GM18861 (cell line): ENCODE measurements around the gene NPAS3.

Source experiments
- ATAC-seq: cut with Tn5 transposase; IDR thresholded peaks from one replicate; pipeline ENCODE4 v1.9.1; 2021; ENCODE audit not compliant: unreplicated experiment

Gene NPAS3

GRCh38 chr14:33309106-33309505 lies 370.4 kb downstream of the NPAS3 start:
- no peak for ATAC-seq

GRCh38 chr14:33315217-33315616 lies 376.5 kb downstream of the NPAS3 start:
- no peak for ATAC-seq

- ATAC-seq: no peak
Measured at GRCh38 chr14:33315721-33316120, 377.0 kb downstream of the NPAS3 start.

GRCh38 chr14:33317675-33318074 lies 379.0 kb downstream of the NPAS3 start:
- no peak for ATAC-seq

- ATAC-seq: no peak
Measured at GRCh38 chr14:33323979-33324378, 385.3 kb downstream of the NPAS3 start.

GRCh38 chr14:33331176-33331949 lies 392.7 kb downstream of the NPAS3 start:
- no peak for ATAC-seq

- ATAC-seq: no peak
Measured at GRCh38 chr14:33332497-33332896, 393.8 kb downstream of the NPAS3 start.

- no peak for ATAC-seq
Measured at GRCh38 chr14:33335366-33335765, 396.7 kb downstream of the NPAS3 start.

- no peak for ATAC-seq
Measured at GRCh38 chr14:33342299-33342974, 403.8 kb downstream of the NPAS3 start.

GRCh38 chr14:33343016-33343415 lies 404.3 kb downstream of the NPAS3 start:
- ATAC-seq: no peak

- ATAC-seq: no peak
Measured at GRCh38 chr14:33347796-33348195, 409.1 kb downstream of the NPAS3 start.

- ATAC-seq: no peak
Measured at GRCh38 chr14:33348510-33348909, 409.8 kb downstream of the NPAS3 start.

GRCh38 chr14:33349871-33350270 lies 411.2 kb downstream of the NPAS3 start:
- ATAC-seq: no peak

- no peak for ATAC-seq
Measured at GRCh38 chr14:33350366-33350990, 411.8 kb downstream of the NPAS3 start.

GRCh38 chr14:33352821-33353220 lies 414.1 kb downstream of the NPAS3 start:
- ATAC-seq: no peak

GRCh38 chr14:33356181-33356580 lies 417.5 kb downstream of the NPAS3 start:
- no peak for ATAC-seq

- no peak for ATAC-seq
Measured at GRCh38 chr14:33357225-33358010, 418.7 kb downstream of the NPAS3 start.

GRCh38 chr14:33359288-33359881 lies 420.7 kb downstream of the NPAS3 start:
- no peak for ATAC-seq

GRCh38 chr14:33362934-33363333 lies 424.3 kb downstream of the NPAS3 start:
- ATAC-seq: no peak

- ATAC-seq: no peak
Measured at GRCh38 chr14:33363682-33364081, 425.0 kb downstream of the NPAS3 start.

GRCh38 chr14:33364466-33364865 lies 425.8 kb downstream of the NPAS3 start:
- ATAC-seq: no peak
